BE2C (cell line): ENCODE data around the gene ADAMTS14.

Source experiments
- DNase-seq: peaks from one replicate; pipeline ENCODE4 v3.0.0-alpha.2; 2020
- H3K27me3 ChIP-seq: fragments of 250-450 bp; sonication (Bioruptor Pico); 2 replicates; pipeline ENCODE4 v1.5.1; 2020; ENCODE audit warnings: mild to moderate bottlenecking
- H3K36me3 ChIP-seq: fragments of 250-450 bp; sonication (Bioruptor Pico); 2 replicates; pipeline ENCODE4 v1.5.1; 2020; ENCODE audit warnings: mild to moderate bottlenecking
- H3K4me1 ChIP-seq: fragments of 250-450 bp; sonication (Bioruptor Pico); 2 replicates; pipeline ENCODE4 v1.5.1; 2020
- H3K4me3 ChIP-seq: 2 replicates; pipeline ENCODE4 v1.5.1; 2011; ENCODE audit warnings: low read depth, low read length
- H3K9me3 ChIP-seq: fragments of 250-450 bp; sonication (Bioruptor Pico); 2 replicates; pipeline ENCODE4 v1.5.1; 2020
- TF ChIP-seq, protein P1 (sequence below): IDR thresholded peaks from 2 replicates; pipeline ENCODE4 v1.5.1; 2012; ENCODE audit warnings: mild to moderate bottlenecking, low read depth, low read length

Gene ADAMTS14

DNA sequence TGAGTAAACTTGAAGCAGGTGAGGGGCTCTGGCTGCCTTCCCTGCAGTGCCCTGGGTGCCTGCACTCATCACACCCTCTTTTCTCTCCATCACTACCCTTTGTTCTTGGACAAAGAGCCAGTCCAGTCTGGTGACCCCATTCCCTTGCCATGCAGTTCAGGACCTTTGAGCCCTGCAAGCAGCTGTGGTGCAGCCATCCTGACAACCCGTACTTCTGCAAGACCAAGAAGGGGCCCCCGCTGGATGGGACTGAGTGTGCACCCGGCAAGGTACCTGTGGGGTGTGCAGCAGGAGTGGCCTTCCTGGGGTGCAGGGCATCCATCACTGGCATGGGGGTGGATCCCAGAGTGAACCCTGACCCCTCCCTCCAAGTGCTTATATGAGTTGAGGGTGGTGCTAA, 64.2 kb downstream of the ADAMTS14 start:
- TF ChIP-seq, protein P1, sequence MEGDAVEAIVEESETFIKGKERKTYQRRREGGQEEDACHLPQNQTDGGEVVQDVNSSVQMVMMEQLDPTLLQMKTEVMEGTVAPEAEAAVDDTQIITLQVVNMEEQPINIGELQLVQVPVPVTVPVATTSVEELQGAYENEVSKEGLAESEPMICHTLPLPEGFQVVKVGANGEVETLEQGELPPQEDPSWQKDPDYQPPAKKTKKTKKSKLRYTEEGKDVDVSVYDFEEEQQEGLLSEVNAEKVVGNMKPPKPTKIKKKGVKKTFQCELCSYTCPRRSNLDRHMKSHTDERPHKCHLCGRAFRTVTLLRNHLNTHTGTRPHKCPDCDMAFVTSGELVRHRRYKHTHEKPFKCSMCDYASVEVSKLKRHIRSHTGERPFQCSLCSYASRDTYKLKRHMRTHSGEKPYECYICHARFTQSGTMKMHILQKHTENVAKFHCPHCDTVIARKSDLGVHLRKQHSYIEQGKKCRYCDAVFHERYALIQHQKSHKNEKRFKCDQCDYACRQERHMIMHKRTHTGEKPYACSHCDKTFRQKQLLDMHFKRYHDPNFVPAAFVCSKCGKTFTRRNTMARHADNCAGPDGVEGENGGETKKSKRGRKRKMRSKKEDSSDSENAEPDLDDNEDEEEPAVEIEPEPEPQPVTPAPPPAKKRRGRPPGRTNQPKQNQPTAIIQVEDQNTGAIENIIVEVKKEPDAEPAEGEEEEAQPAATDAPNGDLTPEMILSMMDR, result no peak
- Histone ChIP-seq H3K36me3 (no peaks in the 10 kb centered on the region), H3K9me3 (no peaks in the 10 kb centered on the region), H3K4me1 (no peaks in the 10 kb centered on the region), H3K27me3 (no peaks in the 10 kb centered on the region), H3K4me3 (no peak overlapping the region)
- DNase-seq, result no peak

DNA sequence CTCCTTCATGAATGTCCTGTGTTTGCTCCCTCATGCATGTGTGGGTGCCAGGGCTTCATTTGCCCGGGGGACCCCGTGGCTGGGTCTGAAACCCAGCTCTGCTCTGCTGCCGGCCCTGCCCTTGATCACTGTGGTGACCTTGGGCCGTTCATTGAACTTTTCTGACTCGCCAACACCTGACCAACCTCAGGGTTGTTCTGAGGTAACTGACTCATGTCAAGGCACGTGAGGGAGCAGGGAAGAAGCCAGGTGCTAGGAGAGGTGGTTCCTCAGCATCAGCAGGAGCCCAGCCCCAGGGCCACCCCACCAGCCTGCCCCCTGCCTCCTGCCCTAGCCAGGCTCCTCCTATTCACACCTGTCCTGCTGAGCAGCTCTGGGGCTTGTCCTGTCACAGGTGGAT, 64.9 kb downstream of the ADAMTS14 start:
- DNase-seq, result no peak
- no peaks in the 10 kb centered on the region for H3K9me3 ChIP-seq
- H3K36me3 ChIP-seq, result no peaks in the 10 kb centered on the region
- no peak overlapping the region for H3K4me3 ChIP-seq
- no peaks in the 10 kb centered on the region for H3K27me3 ChIP-seq
- H3K4me1 ChIP-seq, result no peaks in the 10 kb centered on the region
- TF ChIP-seq, protein P1, result no peak

DNA sequence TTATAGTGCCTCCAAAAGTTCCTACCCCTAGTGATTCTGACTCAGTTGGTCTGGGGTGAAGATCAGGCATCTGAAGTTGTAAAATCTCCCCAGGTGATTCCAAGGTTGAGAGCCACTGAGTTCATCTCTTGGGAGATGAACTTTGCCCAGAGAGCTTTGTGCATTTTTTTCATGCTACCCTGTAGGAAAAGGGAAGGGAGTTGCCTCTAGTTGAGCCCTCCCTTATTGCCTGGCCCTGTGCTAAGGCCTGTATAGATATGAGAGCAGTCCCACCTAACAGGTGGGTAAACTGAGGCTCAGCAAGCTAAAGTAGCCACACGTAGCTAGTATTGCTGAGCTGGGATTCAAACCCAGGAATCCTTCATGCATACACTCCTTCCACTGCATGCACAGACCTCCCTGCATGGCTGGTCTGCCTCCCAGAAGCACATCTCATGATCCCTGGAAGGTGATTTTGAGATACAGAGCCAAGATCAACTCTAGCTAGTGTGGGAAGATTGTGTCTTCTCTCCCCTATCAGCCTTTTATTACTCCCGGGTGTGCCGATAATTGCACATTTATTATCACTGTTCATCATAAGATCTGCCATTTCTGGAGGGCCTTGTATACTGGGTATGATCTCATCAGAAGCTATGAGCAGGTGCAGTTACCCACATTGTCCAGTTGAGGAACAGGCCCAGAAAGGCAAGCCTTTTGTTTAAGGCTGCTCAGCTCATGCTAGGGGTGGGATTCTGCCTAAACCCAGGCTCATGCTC, 65.9 kb downstream of the ADAMTS14 start:
- no peaks in the 10 kb centered on the region for H3K4me1 ChIP-seq
- no peaks in the 10 kb centered on the region for H3K36me3 ChIP-seq
- TF ChIP-seq, protein P1, result no peak; the same call in 1 of the 2 replicates
- DNase-seq, result no peak
- no peaks in the 10 kb centered on the region for H3K9me3 ChIP-seq
- no peak overlapping the region for H3K4me3 ChIP-seq
- no peaks in the 10 kb centered on the region for H3K27me3 ChIP-seq

DNA sequence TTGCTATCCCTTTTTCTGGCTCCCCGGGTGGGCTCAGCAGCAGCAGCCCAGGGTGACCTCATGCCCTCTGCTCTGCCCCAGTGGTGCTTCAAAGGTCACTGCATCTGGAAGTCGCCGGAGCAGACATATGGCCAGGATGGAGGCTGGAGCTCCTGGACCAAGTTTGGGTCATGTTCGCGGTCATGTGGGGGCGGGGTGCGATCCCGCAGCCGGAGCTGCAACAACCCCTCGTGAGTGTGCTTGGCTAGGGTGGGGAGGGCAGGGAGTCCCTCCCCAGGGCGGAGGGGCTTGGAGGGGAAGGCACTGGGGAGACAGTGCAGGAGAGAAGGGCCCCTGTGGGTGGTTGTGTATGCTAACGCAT, 66.4 kb downstream of the ADAMTS14 start:
- TF ChIP-seq, protein P1, result no peak
- H3K4me3 ChIP-seq, result no peak overlapping the region
- no peak for DNase-seq

DNA sequence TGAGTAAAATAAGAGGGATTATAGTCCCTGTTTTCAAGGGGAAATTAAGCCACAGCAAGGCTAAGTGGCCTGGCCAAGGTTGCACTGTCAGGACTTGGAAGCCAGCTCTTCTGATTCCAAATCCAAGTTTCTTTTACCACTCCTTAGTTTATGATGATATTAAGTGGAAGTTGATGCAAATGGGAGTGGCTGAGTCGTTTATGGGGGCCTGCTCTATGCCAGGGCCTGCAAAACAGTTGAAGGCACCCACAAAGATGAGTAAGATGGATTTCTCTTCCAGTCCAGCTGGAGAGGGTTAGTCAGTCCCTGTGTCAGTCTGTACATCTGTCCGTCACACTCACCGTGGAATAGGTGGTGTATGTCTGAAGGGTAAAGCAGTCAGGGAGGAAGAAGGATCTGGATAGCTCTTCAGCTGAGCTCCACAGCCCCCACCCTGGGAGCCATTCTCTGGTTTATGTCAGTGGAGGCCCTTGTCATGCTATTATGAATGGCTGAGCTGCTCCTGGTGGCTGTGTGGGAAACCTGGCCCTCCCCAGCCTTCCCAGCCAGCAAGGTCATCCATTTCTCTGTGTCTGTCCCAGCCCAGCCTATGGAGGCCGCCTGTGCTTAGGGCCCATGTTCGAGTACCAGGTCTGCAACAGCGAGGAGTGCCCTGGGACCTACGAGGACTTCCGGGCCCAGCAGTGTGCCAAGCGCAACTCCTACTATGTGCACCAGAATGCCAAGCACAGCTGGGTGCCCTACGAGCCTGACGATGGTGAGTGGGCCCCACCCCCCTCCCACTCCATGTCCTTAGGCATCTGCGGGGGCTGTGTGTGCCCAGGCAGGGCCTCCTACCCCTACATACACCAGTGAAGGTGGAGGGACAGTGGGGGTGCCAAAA, 68.3 kb downstream of the ADAMTS14 start:
- Histone ChIP-seq H3K27me3 (no peaks in the 10 kb centered on the region), H3K36me3 (no peaks in the 10 kb centered on the region), H3K4me3 (no peak overlapping the region), H3K4me1 (no peaks in the 10 kb centered on the region), H3K9me3 (no peaks in the 10 kb centered on the region)
- TF ChIP-seq, protein P1, result no peak
- no peak for DNase-seq

More for the DNA sequence above, 66.4 kb downstream of the ADAMTS14 start:
- no peaks in the 10 kb centered on the region for H3K9me3 ChIP-seq
- no peaks in the 10 kb centered on the region for H3K4me1 ChIP-seq
- no peaks in the 10 kb centered on the region for H3K27me3 ChIP-seq
- no peaks in the 10 kb centered on the region for H3K36me3 ChIP-seq
